NCI-H2227 treated with DMSO at 0.1 percent for 48 hours (cell line): ENCODE measurements around the gene SPTSSA.
"Not testable (repeated sequence)": the region's sequence is repeated elsewhere in the genome, so short reads cannot be mapped to it uniquely, and the experiment has no call there.

Source experiments
- DNase-seq: peaks from one replicate; lab custom pipeline; 2025; lab: John Stamatoyannopoulos, UW

Gene SPTSSA

DNA sequence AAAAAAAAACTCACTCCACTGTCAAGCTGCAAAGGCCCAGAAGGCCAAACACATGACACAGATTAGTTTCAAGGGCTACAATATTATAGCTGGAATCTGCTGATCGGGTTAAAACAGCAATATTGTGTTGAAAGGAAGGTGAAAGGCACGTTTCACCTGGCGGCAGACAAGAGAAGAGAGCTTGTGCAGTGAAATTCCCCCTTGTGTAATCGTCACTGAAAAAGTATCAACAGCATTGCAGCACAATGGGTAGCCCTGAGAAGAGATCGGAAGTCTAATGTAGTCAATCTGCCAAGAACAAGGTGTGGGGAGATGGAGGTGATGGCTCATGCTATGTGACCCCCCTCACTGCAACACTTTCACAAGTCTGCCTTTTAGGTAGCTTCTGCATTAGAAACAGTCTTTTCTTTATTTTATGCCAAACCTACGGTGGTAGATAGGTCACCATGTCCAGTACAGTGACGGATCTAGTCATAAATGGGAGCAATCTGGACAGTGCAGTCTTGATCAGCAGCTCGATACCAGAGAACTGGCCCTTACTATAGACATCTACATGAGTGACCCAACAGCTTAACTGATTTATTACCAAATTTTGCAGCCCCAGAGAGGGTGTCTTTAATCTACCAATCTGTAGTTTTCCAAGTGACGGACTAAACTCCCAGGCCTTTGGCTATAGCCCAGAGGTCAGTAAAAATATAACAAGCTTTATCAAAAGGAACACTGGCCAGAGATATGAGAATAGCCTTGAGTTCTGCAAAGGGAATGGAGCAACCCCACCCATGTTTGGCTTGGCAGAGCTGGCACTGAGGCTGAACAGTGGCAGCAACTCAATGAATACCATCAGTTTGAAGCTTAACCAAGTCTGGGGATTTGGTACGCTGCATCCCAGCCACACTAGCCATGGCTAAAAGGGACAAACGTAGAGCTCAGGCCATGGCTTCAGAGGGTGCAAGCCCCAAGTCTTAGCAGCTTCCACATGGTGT lies 35.4 kb downstream of the SPTSSA start:
- no peak for DNase-seq

DNA sequence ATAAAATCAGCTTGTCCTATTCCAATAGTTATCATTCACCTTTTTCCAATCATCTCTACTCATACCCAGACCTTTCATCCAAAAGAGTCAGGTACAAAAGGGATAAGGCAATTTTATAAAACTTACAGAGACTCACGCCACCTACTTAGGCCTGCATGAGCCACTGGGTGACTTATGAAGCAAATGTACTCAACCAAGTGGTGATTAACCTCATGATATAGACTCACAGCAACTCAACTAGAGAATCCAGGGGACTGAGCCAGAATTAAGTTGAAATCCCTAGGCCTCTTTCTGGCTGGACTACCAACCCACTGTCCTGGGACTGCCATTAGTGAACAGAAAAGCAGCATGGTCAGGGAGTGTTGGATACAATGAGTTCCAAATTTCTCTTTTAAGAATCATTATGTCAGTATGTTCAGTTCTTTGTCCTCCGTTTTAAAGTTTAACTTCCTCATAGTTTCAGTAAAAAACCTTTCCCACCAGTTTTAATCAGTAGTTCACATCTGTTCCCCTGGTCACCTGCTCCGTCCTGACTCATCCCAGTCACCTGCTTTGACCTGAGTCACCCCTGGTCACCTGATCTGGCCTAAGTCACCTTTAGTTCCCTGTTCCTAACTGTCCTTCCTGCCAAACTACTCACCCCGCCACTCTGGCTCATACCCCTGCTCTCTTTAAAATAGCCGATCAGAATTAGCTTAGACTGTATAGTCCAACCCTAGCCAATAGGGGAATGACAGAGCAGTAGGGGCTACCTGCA lies 36.8 kb downstream of the SPTSSA start:
- no peak for DNase-seq

DNA sequence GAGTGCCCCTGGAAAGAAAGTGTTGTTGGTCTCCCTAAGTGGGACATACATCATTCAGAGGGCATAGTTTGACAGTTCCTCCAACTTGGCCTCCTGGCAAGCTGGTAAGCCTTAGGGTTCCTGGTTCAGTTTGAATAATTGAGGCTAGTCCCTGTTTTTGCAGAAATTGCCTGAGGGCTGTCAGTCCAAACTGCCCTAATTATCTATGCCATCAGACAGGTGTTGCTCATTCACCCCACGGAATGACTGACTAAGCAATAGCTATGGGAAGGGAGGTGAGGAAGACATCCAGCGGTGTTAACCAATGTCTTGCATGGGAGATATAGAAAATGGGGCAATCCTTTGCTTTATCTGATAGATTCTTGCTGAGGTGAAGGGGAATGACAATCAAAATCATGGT lies 37.6 kb downstream of the SPTSSA start:
- no peak for DNase-seq

DNA sequence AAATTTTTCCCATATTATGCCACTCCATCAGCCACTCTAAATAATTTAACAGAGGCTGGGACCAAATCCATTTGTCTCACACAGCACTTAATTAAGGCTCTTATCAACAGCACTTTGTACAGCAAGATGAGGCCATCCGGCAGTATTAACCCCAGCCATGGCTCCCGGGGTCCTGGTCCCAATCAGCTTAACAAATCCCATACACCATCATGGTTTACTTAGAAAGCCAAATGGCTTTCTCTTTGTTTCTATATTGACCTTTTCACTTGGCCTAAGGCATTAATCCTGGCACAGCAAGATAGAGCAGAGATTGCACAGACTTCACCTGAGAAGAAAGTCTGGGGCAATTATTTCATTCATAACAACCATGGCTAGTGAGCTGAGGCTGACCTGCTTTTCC lies 38.6 kb downstream of the SPTSSA start:
- DNase-seq, result no peak

DNA sequence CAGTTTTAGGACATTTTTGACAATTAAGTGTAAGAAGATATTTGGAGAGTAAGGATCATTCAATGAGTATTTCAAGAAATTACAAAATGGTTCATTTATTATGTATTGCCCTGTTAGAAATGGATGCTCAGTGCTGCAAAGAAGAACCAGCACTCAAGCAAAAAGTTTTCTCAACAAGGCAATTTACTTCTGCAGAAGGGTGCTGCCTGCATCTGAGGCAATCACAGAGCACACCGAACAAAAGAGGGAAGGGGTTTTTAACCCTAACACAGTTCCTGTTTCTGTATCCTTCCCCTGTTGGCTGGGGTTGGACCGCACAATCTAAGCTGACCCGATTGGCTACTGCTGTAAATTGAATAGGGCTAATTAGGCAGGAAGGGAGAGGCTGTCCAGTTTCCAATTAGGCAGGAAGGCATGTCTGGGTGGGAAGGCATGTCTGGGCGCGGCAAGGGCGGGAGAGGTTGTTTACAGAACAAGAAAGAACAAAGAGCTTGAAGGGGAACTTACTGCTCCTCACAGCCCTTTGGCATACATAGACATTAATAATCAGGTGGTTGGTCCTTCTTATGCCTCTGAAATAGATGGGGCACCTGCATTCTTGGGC lies 41.4 kb downstream of the SPTSSA start:
- DNase-seq, result no peak

DNA sequence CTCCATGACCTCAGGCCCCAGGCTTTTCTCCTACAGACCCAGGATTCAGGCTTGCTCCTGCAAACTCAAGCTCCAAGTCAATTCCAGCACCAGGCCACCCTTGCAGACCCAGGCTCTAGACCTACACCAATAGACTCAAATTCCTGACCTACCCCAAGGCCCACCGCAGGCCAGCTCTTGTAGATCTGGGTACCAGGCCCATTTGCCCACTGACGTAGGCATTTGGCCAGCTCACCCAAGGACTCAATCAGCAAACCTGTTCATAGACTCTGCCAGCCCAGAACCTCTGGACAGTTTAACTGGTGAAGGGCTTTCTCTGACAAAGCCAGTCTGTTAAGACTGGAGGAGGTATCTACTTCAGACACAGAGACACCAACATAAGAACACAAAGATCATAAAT lies 52.3 kb downstream of the SPTSSA start:
- DNase-seq, result no peak

DNA sequence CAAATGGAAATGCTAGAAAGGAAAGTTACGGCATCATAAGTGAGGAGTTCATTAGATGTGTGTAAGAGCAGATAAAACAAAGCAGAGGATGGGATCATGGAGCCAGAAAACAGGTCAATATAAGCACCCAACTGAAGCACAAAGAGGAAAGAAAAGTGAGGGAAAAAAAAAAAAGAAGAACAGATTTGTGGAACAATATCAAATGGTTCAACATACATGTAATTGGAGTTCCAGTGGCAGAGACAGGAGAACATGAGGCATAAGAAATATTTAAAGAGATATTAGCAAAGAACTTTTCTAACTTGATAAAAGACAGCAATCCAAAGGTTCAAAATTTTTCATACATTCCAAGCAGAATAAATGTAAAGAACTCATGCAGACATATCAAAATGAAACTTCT lies 54.1 kb downstream of the SPTSSA start:
- no peak for DNase-seq

DNA sequence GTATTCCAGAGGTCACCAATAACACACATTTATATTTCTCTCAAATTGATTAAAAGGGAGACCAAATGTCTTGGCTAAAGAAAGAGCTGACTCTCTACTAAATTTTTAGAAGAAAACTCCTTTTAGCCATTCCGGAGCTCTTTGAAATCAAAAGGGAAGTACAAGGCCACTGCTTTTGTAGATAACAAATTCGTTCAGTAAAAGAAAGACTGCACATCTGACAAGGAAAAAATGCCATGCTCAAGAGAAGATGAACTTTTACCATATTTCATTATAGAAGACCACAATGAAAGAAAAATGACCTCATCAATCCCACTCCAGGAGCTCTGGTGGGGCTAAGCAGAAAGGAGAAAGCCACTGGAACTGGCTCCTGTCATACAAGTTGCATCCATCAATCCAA lies 57.6 kb downstream of the SPTSSA start:
- DNase-seq, result no peak

DNA sequence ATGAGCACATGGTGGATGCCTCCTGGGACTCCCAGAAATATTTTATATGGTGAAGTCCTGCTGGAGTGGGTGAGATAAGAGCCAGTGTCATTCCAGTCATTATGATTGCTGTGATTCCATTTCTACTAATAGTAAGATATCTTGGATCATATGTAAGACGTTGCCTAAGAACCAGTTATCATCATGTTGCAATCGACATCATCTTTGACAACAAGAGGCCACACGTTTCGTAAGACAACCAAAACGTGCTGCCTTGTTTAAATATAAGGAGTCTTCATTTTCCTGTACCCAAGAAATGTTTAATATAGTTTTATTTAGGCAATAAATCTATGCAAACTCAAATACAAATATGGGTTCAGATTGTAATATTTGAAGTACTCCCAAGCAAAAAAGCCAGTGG lies 58.4 kb downstream of the SPTSSA start:
- no peak for DNase-seq

DNA sequence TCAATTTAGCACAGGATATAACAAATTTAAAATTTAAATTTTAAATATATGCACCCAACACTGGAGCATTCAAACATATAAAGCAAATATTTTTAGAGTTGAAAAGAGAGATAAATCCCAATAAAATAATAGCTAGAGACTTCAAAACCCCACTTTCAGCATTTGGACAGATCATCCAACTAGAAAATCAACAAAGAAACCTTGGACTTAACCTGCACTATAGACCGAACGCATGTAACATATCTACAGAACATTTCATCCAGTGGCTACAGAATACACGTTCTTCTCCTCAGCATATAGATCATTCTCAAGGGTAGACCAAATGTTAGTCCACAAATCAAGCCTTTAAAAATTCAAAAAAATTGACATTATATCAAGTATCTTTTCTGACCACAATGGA lies 64.0 kb downstream of the SPTSSA start:
- DNase-seq, result no peak

DNA sequence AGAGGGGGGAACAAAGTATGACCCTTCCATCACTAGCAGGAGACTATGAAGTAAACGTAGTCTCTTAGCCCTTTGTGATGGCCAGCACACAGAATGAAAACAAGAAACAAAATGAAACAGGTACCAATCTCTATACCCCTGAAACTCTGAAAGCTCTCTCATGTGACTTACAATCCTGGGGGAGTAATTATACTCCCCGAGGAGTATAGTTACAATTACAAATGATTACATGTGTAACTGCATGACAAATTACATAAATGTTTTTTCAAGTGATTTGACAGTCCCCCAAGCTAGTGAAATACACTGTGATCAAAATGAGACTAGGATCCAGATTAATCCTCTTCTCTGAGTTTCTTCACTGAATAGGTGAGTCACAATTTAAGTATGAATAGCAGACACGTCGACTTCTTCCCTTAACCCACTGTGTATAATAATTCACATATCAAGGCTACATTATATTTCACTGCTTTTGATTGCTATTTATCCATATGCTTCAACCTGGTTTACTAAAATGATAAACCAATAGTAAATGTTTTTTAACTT lies 74.0 kb downstream of the SPTSSA start:
- DNase-seq, result no peak

DNA sequence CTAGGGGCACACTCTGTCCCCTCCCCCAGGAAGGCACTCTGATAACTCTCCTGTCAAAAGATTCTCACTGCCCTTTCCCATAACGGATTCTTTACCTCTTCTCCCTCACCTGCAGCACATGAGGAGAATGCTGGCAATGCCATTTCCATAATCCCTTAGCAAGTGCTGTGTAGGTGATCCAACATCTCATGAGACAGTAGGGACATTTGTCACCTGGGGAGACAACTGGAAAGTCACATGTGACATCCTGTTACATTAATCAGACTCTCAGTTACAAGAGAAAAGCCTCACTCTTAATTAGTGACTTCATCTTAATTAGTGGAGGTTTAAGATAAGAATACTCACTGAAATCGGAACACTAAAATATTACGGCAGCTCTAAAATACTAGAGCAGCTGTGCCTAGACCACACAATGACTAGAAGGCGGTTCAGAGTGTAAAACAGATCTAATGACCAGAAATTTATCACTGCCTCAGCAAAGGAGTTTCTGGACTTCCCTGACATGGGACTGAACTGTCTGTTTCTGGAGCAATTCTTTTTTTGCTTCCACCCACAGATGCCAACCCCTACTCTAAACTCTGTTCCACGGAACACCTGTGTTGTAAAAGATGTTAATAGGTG lies 75.1 kb downstream of the SPTSSA start:
- DNase-seq, result no peak

DNA sequence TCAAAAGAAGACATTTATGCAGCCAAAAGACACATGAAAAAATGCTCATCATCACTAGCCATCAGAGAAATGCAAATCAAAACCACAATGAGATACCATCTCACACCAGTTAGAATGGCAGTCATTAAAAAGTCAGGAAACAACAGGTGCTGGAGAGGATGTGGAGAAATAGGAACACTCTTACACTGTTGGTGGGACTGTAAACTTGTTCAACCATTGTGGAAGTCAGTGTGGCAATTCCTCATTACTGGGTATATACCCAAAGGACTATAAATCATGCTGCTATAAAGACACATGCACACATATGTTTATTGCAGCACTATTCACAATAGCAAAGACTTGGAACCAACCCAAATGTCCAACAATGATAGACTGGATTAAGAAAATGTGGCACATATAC lies 76.2 kb downstream of the SPTSSA start:
- DNase-seq, result not testable (repeated sequence)

DNA sequence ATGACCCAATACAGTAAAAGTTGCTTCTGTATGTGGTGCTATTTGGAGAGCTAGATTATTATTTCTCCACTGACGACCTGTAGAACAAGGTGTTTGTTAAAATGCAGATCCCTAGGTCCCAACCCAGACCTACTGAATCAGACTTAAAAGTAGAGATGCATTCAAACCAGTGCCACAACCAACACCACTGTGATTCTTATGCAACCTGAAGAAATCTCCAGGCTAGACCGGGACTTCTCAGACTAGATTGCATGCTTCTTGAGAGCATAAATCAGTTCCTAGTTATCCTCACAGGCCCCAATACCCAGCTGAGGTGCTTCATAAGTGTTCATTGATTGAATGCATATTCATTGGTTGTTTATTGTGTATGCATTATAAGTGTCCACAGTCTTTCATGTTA lies 78.2 kb downstream of the SPTSSA start:
- no peak for DNase-seq
